OCI-LY1 (cell line): Measurements from ENCODE around the gene GLUD1.
"Not testable (repeated sequence)": the region's sequence is repeated elsewhere in the genome, so short reads cannot be mapped to it uniquely, and the experiment has no call there.

Source experiments
- H2AFZ ChIP-seq: fragments of 200-600 bp; sonication (generic), shearing (Covaris generic); 2 replicates; pipeline ENCODE4 v1.6.0; 2014; ENCODE audit warnings: antibody characterized with exemption, mild to moderate bottlenecking, low read length
- H3F3A ChIP-seq: fragments of 200-600 bp; sonication (generic), shearing (Covaris generic); 2 replicates; pipeline ENCODE4 v1.6.0; 2014; ENCODE audit warnings: mild to moderate bottlenecking, antibody characterized with exemption, low read length, moderate library complexity; ENCODE audit not compliant: insufficient read depth
- H3K27ac ChIP-seq: fragments of 200-600 bp; sonication (generic); 2 replicates; pipeline ENCODE4 v1.5.1; 2014; ENCODE audit warnings: low read length, mixed run types, mild to moderate bottlenecking, low read depth; ENCODE audit not compliant: poor library complexity, severe bottlenecking
- H3K27me3 ChIP-seq: fragments of 200-600 bp; sonication (generic); 2 replicates; pipeline ENCODE4 v1.6.0; 2014; ENCODE audit warnings: antibody characterized with exemption, mild to moderate bottlenecking, low read length, moderate library complexity; ENCODE audit not compliant: insufficient read depth
- H3K36me3 ChIP-seq: fragments of 200-600 bp; sonication (generic); 2 replicates; pipeline ENCODE4 v1.6.1; 2014; ENCODE audit warnings: mild to moderate bottlenecking, antibody characterized with exemption, low read length, moderate library complexity, mixed read lengths; ENCODE audit not compliant: insufficient read depth
- H3K4me1 ChIP-seq: fragments of 200-600 bp; sonication (generic); 2 replicates; pipeline ENCODE4 v1.5.1; 2014; ENCODE audit warnings: mild to moderate bottlenecking, low read length, moderate library complexity; ENCODE audit not compliant: insufficient read depth, severe bottlenecking
- H3K4me2 ChIP-seq: fragments of 200-600 bp; sonication (generic), shearing (Covaris generic); 2 replicates; pipeline ENCODE4 v1.6.1; 2014; ENCODE audit warnings: low read length
- H3K4me3 ChIP-seq: fragments of 200-600 bp; sonication (generic); 2 replicates; pipeline ENCODE4 v1.5.1; 2014; ENCODE audit warnings: low read length, low read depth, mild to moderate bottlenecking, mixed read lengths; ENCODE audit not compliant: poor library complexity, severe bottlenecking
- H3K79me2 ChIP-seq: fragments of 200-600 bp; shearing (Covaris generic); 2 replicates; pipeline ENCODE4 v1.6.1; 2016; ENCODE audit warnings: mixed run types, low read length, mixed read lengths; ENCODE audit not compliant: insufficient read depth
- H3K9ac ChIP-seq: fragments of 200-600 bp; sonication (generic), shearing (Covaris generic); 2 replicates; pipeline ENCODE4 v1.6.1; 2014; ENCODE audit warnings: mild to moderate bottlenecking, low read length, mixed read lengths
- H3K9me2 ChIP-seq: fragments of 200-600 bp; sonication (generic), shearing (Covaris generic); 2 replicates; pipeline ENCODE4 v1.6.1; 2014; ENCODE audit warnings: low read depth, mild to moderate bottlenecking, low read length, mixed read lengths
- H3K9me3 ChIP-seq: fragments of 200-600 bp; shearing (Covaris generic); 2 replicates; pipeline ENCODE4 v1.6.1; 2014; ENCODE audit warnings: low read length, mixed read lengths
- H4K20me1 ChIP-seq: fragments of 200-600 bp; sonication (generic), shearing (Covaris generic); 2 replicates; pipeline ENCODE4 v1.6.0; 2016; ENCODE audit warnings: mild to moderate bottlenecking, low read length; ENCODE audit not compliant: insufficient read depth
- CTCF ChIP-seq: fragments of 200-600 bp; sonication (generic), shearing (Covaris generic); IDR thresholded peaks from 2 replicates; pipeline ENCODE4 v1.5.1; 2017; ENCODE audit warnings: mild to moderate bottlenecking, antibody characterized with exemption, low read length, moderate library complexity, mixed read lengths
- EZH2 ChIP-seq: fragments of 200-600 bp; sonication (generic), shearing (Covaris generic); IDR thresholded peaks from 2 replicates; pipeline ENCODE4 v1.8.0; 2017; ENCODE audit warnings: borderline replicate concordance, mixed run types, mild to moderate bottlenecking, antibody characterized with exemption, low read length, moderate library complexity, mixed read lengths

The GLUD1 gene

GRCh38 chr10:87007124-87007523 is 87.5 kb downstream of the GLUD1 start:
- H3K4me2 ChIP-seq, H3K9ac ChIP-seq, H3K27me3 ChIP-seq, H3K4me1 ChIP-seq, H3K79me2 ChIP-seq, H3K4me3 ChIP-seq, H3K9me3 ChIP-seq, H3K27ac ChIP-seq, H3K36me3 ChIP-seq, H3F3A ChIP-seq, H4K20me1 ChIP-seq, H2AFZ ChIP-seq, H3K9me2 ChIP-seq: not testable (repeated sequence)

- TF ChIP-seq EZH2 (no peak), CTCF (no peak)
- H3K4me1 ChIP-seq = no peaks in the 10 kb centered on the region
- no peaks in the 10 kb centered on the region for H3F3A ChIP-seq
- H3K9me3 ChIP-seq = no peaks in the 10 kb centered on the region
- H3K79me2 ChIP-seq = no peaks in the 10 kb centered on the region
- H3K27ac ChIP-seq = no peak overlapping the region
- H3K9ac ChIP-seq = no peak overlapping the region
- no peak overlapping the region for H3K4me2 ChIP-seq
- H3K27me3 ChIP-seq = no peaks in the 10 kb centered on the region
- no peak overlapping the region for H3K4me3 ChIP-seq
- no peak overlapping the region for H2AFZ ChIP-seq
- no peaks in the 10 kb centered on the region for H4K20me1 ChIP-seq
- H3K9me2 ChIP-seq = no peaks in the 10 kb centered on the region
- H3K36me3 ChIP-seq = no peaks in the 10 kb centered on the region
These were observed 94.2 kb downstream of the GLUD1 start for GRCh38 chr10:87000491-87000890.
